Osteoblast (primary cell): ENCODE data around the gene VAPB. TPM values are rescaled to one million over a fixed set of nuclear protein-coding genes. Genes with fewer than 3 reads are reported as not detected.

Experiments used
- DNase-seq: peaks from one replicate; pipeline ENCODE4 v3.0.0; 2011; ENCODE audit warnings: low spot score, mixed read lengths; ENCODE audit not compliant: insufficient read length; ENCODE audit errors: missing footprints
- H2AFZ ChIP-seq: 2 replicates; pipeline ENCODE4 v1.6.0; 2011; ENCODE audit warnings: mild to moderate bottlenecking, low read length
- H3K27ac ChIP-seq: 2 replicates; pipeline ENCODE4 v1.5.1; 2011; ENCODE audit warnings: mild to moderate bottlenecking, low read depth, low read length, moderate library complexity
- H3K27me3 ChIP-seq: 2 replicates; pipeline ENCODE4 v1.6.0; 2012; ENCODE audit warnings: mild to moderate bottlenecking, control low read depth, inconsistent platforms, low read length, moderate library complexity; ENCODE audit not compliant: insufficient read depth
- H3K36me3 ChIP-seq: 2 replicates; pipeline ENCODE4 v1.5.1; 2011; ENCODE audit warnings: mild to moderate bottlenecking, low read length, control low read depth, moderate library complexity; ENCODE audit not compliant: insufficient read depth
- H3K4me1 ChIP-seq: 2 replicates; pipeline ENCODE4 v1.5.1; 2011; ENCODE audit warnings: mild to moderate bottlenecking, low read length, control low read depth, moderate library complexity; ENCODE audit not compliant: insufficient read depth
- H3K4me2 ChIP-seq: 2 replicates; pipeline ENCODE4 v1.6.0; 2011; ENCODE audit warnings: mild to moderate bottlenecking, low read length; ENCODE audit not compliant: insufficient read depth
- H3K4me3 ChIP-seq: fragments of 200-600 bp; sonication (generic); 3 replicates; pipeline ENCODE4 v1.5.1; 2012; ENCODE audit warnings: mild to moderate bottlenecking, low read length, inconsistent platforms; ENCODE audit not compliant: insufficient read depth
- H3K79me2 ChIP-seq: 2 replicates; pipeline ENCODE4 v1.6.0; 2012; ENCODE audit warnings: mild to moderate bottlenecking, low read length, control low read depth, inconsistent platforms; ENCODE audit not compliant: insufficient read depth
- H3K9me3 ChIP-seq: 2 replicates; pipeline ENCODE4 v1.5.1; 2011; ENCODE audit warnings: low read depth, low read length, control low read depth
- H4K20me1 ChIP-seq: 2 replicates; pipeline ENCODE4 v1.6.0; 2012; ENCODE audit warnings: mild to moderate bottlenecking, low read length, control low read depth; ENCODE audit not compliant: insufficient read depth
- total RNA-seq: library from RNA; depleted of rRNA; stranded (reverse); fragments of >200 nt; gene quantifications from 2 replicates; pipeline ENCODE4 v1.2.3, GENCODE V29; 2012
- TF ChIP-seq, protein P1 (sequence below): IDR thresholded peaks from 2 replicates; pipeline ENCODE4 v1.5.1; 2011; ENCODE audit warnings: mild to moderate bottlenecking, low read depth, low read length, moderate library complexity; ENCODE audit errors: extremely low read depth

Gene VAPB
- total RNA-seq, 1 donor, result 14.5 TPM

DNA sequence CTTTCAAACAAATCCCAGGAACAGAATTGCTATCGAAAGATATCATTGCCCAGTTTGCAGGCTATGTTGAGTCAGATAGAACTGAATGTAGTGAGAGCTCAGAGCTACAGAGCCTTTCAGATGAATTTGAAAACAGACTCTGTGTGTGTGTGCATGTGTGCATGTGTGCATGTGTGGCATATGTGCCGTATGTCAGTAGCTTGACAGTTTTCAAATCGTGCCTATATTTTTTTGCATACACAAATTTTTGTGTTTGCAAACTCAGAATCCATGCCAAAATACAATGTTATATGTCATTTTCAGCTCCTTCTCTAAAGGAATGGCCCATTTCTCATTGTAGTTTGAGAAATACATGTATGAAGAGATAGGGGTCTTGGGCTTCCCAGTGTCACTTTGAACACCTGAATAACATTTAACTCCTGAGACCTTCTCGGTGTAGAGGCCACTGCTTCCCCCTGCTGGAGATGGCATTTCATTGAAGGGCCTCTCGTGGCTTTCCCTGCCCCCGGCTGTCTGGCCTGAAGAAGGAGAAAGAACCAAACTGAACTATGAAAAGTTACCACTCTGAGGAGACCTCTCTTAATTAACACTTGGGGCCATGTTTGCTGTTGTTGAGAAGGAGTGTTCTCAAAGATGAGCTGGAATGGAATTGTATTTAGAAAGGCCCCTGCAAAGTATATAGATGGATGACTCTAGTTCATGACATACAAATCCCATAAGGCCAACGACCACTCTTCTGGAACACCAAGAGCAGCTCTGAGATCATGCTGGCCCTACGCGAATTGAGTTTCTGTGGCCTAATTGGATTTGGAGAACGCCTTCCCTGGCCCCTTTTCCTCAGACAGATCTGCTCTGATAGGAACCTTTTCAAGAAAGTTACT is 58.7 kb downstream of the VAPB start:
- Histone ChIP-seq H4K20me1 (peaks cover 4% of the 10 kb centered on the region), H3K9me3 (no peaks in the 10 kb centered on the region), H2AFZ (no peak overlapping the region), H3K27ac (no peak overlapping the region), H3K27me3 (no peaks in the 10 kb centered on the region), H3K4me2 (no peak overlapping the region), H3K36me3 (peaks cover 25% of the 10 kb centered on the region), H3K4me1 (no peaks in the 10 kb centered on the region), H3K79me2 (peaks cover 12% of the 10 kb centered on the region), H3K4me3 (no peak overlapping the region)
- DNase-seq, result peak; percentile 45
- TF ChIP-seq, protein P1, sequence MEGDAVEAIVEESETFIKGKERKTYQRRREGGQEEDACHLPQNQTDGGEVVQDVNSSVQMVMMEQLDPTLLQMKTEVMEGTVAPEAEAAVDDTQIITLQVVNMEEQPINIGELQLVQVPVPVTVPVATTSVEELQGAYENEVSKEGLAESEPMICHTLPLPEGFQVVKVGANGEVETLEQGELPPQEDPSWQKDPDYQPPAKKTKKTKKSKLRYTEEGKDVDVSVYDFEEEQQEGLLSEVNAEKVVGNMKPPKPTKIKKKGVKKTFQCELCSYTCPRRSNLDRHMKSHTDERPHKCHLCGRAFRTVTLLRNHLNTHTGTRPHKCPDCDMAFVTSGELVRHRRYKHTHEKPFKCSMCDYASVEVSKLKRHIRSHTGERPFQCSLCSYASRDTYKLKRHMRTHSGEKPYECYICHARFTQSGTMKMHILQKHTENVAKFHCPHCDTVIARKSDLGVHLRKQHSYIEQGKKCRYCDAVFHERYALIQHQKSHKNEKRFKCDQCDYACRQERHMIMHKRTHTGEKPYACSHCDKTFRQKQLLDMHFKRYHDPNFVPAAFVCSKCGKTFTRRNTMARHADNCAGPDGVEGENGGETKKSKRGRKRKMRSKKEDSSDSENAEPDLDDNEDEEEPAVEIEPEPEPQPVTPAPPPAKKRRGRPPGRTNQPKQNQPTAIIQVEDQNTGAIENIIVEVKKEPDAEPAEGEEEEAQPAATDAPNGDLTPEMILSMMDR, result peak; percentile 87

DNA sequence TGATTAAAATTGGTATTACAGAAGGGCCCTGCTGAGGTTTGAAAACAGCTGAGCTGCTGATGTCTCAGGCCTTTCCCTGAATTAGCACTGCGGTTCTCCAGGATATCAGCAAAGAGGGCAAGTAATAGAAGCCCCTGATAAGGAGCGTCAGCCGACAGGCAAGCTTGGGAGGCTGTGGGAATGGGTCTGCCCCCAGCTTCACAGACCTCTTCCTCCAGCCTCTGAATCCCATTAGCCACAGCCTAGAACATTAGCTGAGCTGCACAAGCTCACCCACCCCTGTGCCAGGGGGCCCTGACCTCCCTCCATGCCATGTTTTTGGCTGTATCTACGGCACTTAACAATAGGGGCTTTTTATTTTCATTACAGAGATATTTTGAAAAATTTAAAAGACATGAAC is 59.9 kb downstream of the VAPB start:
- Histone ChIP-seq H3K4me2 (no peak overlapping the region), H2AFZ (no peak overlapping the region), H3K4me3 (no peak overlapping the region), H3K4me1 (no peaks in the 10 kb centered on the region), H3K79me2 (peaks cover 4% of the 10 kb centered on the region), H4K20me1 (peaks cover 4% of the 10 kb centered on the region), H3K36me3 (peaks cover 24% of the 10 kb centered on the region), H3K9me3 (no peaks in the 10 kb centered on the region), H3K27ac (no peak overlapping the region), H3K27me3 (no peaks in the 10 kb centered on the region)
- no peak for DNase-seq
- TF ChIP-seq, protein P1, result no peak

DNA sequence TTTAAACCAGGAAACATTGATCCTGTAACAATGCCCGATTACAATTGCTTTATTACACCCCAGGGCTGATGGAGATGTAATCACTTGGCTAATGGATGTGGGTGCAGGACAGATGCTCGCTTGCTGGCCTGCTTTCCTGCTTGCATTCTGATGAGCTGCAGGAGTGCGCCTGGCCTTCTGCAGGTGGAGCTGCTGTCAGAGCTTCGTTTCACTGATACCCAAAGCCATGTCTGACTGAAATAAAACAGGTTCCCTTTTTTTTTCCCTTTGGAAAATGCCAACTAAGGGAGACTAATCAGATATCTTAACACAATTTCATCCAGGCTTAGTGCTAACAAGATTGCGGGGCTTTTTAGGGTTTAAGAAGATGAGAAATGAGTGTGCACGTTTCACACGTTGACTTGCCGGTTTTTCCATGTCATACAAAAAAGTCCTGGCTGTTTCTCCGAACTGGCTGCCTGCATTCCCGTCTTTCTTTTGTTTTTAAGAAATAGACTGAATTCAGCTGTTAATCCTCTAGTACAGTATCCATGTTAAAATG is 60.7 kb downstream of the VAPB start:
- peaks cover 16% of the 10 kb centered on the region for H3K36me3 ChIP-seq
- peaks cover 4% of the 10 kb centered on the region for H4K20me1 ChIP-seq
- H2AFZ ChIP-seq, result no peak overlapping the region
- peaks cover 3% of the 10 kb centered on the region for H3K79me2 ChIP-seq
- H3K9me3 ChIP-seq, result no peaks in the 10 kb centered on the region
- H3K4me1 ChIP-seq, result no peaks in the 10 kb centered on the region
- DNase-seq, result no peak
- H3K27me3 ChIP-seq, result no peaks in the 10 kb centered on the region
- H3K27ac ChIP-seq, result no peak overlapping the region
- no peak overlapping the region for H3K4me2 ChIP-seq
- TF ChIP-seq, protein P1, result no peak
- no peak overlapping the region for H3K4me3 ChIP-seq

DNA sequence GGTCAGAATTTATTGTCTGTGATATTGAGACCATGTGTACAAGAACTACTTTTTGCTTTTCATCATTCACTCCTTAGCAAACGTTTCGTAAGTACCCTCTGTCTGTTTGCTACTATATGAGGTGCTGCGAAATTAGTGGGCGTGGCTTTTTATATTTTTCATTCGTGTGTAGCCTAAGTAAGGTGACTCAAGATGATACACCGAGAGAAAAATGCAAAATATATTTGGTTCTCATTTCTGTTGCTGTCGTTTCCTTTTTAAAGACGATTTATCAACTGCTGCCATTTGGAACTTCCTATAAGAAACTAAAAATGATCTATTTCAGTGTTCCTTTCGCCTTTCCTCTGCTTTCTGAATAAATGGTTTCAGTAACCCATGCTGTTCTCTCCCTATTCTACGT is 61.2 kb downstream of the VAPB start:
- Histone ChIP-seq H3K27ac (no peak overlapping the region), H3K4me1 (no peaks in the 10 kb centered on the region), H3K36me3 (peaks cover 14% of the 10 kb centered on the region), H3K9me3 (no peaks in the 10 kb centered on the region), H2AFZ (no peak overlapping the region), H3K4me3 (no peak overlapping the region), H4K20me1 (peaks cover 4% of the 10 kb centered on the region), H3K4me2 (no peak overlapping the region), H3K27me3 (no peaks in the 10 kb centered on the region), H3K79me2 (peaks cover under 1% of the 10 kb centered on the region)
- TF ChIP-seq, protein P1, result no peak
- no peak for DNase-seq
